ENCODE results near the gene GGA3.
"Not testable (repeated sequence)": the region's sequence is repeated elsewhere in the genome, so short reads cannot be mapped to it uniquely, and the experiment has no call there.

Gene GGA3

DNA sequence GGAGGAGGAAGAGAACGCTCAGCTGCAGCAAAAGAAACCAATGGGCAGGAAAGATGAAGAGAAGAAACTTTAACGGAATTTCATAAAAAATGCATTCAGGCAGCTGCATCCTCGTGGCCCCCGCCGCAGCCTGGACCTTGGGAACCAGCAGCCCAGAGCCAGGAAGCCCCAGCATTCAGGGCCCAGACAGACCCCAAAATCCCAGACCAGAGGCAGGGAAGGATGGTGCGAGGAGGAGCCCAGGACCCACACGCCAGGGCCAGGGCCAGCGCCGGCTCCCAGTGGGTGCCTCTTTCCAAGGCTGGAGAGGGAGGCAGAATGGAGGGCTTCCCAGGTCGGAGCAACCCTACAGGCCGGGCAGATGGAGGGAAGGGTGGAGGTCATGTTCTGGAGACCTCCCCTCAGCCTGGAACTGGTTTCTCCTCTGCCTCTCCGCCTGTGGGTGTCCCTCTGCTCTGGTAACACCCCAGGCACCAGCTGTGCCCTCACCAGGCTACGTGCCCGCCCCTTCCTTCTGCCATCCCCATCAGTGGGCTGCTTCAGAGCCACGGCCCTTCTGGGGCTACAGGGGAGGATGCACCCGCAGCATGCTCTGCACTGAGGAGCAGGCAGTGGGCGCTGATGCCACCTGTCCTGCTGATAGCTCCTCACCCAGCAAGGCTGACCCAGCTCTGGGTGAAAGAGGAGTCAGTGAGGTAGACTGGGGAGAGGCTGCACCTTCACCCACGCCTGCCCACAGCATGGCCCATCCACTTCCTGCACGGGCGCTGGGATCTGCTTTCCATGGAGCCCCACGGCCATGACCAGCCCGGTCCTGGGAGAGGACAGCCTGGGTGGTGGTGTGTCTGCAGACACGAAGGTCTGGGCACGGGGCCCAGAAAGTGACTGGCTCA, 10.8 kb upstream of the GGA3 start:
- DNase-seq: peak; percentile 62

DNA sequence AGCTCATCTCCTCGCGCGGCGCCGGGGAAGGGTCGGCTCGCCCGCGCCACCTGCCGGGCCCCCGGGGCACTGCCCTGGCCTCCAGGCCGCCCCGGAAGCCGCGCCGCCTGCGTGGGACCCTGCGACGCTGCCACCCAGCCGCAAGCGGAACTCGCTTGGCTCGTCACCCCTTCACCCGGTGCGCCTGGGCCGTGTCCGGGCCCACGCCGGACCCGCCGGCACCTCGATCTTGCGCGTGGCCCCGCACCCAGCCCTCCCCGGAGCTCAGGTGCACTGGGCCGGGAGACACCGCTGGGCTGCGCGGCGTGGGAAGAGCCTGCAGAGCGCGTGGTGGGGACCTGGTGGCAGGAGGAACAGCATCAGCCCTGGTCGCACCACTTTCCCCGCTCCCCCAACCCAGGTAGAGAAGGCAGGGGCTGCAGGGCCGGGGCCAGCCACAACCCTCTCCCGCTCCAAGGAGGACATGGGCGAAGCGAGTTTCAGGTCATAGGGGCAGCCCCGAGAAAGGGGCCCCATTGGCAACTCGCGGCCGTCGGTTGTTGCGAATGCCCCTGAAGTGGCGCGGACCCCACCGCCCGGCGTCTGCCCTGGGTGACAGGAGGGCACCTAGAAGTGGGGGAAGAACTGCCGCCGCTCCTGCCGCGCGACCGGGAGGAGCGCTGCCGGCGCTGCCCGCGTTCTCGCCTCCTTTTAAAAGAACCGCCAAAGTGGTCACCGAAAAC, 10.0 kb upstream of the GGA3 start:
- DNase-seq: peak; percentile 95

DNA sequence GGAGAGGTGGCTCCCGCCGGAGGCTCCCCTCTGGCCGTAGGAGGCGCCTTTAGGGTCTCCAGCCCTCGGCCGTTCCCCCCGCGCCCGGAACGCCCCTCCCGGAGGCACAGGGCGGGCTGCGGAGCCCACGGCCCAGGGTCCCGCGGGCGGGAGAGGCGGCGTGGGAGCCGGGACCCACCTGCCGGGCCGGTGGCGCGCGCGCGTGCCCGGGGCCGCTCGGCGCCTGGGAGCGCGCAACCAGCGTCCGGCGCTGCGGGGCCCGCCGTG, 9.5 kb upstream of the GGA3 start, which contains the start of gene MIF4GD:
MIF4GD (minus strand) TSS at position 266 of the 267 bp plus-strand sequence. CDS start 1,036 bp downstream, outside the sequence.
- DNase-seq: no peak

DNA sequence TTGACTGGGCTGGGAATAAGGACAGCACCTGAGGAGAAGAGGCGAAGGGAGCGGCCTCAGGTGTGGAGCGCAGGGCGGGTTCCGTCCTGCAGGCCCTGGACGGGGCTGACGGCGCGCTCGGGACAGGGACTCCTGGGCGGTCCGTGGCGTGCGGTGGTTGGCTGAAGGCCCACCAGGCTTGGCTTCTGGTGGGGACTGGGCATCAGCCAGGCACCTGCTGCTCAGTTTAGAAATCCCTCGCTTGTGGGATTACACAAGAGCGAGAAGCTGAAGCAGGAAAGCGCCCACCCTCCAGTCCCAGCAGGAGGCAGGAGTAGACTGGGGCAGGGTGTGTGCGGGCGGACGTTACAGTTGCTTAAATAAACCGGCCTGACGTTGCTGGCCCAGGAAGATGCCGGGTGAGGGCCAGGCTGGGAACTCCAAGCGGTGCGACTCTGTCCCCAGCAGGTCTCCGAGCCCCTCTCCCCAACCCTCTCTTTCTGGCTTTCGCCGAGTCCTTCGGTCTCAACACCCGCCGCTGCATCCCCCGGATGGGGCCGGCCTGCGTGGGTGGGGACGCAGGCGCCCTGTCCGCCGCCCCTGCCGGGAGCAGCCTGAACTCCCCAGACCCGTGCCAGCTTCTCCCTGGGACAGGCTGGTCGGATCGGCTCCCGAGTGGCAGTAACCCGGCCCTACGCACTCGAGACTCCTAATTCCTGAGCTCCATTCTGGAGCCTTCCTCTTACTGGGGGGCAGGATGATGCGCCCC, 9.0 kb upstream of the GGA3 start:
- peak; percentile 89 for DNase-seq

DNA sequence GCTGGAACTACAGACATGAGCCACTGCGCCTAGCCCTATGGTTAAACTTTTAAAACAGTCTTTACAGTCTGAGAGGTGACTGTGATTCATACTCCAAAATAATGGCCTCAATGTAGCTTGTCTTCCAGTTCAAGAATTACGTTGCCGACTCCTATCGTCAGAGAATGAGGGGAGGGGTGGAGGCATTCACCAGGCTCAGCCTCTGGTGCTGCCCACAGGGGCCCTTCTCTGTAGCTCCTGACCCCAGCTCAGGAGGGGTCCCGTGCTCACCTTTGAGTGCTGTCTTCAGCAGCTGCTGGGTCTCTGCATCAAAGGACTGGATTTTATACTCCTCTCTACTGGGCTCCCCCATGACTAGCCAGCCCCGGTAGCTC, 8.4 kb upstream of the GGA3 start:
- no peak for DNase-seq

DNA sequence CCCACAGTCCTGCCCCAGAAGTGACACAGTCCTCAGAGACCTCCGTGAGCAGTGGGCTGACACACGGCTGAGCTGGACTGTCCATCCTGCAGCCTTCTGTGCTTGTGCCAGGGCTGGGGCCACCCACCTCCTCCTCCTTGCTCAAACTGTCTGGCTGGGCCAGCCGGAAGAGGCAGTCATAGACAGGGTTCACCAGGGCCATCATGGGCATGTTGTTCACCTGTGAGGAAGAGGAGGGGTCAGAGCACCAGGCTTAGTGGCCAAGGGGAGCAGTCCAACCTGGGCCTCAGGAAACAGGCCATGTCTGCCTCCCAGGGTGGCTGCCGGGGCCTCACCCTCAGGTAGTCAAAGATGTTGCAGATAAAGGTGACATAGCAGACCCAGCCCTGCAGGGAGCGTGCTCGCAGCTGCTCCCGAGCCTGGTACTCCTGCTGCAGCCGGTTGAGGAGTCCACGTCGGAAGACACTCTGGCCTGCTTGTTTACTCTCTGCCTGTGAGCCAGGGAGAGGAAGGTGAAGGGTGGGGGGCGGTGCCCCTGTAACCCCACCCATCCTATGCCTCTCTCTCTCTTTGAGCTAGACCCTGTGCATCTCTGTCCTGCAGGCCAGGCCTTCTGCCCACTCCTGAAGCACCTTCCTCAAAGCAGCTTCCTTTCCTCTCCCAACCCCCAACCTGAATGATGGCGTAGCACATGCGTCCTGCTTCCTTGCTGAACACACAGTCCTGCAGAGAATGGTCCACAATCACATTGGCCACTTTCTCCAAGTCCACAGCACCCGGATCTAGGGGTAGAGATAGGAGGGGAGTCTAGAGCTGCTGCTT, 6.2 kb upstream of the GGA3 start:
- DNase-seq: no peak

DNA sequence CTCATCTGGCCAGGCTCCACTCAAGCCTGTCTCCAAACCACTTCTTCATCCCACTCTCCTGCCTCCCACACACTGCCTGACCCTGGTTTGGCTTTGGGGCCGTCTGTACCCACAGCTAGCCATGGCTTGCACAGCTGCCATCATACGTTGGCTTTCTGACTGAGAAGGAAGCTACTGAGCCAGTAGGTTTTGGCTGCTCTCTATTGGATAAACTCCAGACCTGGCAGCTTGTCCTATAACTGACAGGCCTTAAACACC, 5.7 kb upstream of the GGA3 start:
- DNase-seq: no peak

DNA sequence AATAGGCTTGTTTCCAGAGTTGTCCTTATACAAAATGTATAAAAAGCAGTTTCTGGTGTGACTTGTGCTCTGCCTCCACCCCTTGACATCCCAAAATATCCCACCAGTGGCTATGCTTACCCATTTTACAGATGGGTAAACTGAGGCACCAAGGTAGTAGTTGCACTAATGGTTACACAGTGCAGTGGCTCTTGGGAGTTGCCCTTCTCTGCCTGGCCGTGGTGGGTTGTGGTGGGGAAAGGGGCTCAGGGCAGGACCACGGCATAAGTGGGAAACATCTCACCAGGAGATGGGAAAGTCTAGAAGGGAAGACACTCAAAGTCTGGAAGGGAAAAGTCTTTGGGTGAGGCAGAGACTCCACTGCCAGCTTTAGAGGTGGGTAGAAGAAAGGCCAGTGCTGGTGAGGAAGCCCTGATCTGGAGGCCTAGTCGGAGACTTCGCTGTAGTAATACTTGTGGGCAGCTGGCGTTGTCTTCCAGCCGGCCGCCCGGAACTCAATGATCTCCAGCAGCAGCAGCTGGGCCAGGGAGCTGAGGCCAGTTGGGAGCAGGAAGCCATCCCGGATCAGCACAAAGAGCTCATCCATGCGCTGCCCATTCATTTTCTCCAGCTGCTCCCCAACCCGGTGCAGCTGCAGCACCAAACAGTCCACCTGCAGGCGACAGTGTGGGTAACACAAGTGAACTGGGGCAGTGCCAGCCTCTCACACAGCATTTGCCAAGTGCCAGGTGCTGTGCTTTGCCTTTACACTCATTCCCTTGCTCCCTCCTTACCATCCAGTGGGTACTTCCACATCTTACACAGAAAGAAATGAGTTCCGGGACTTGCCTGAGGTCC, 5.1 kb upstream of the GGA3 start:
- no peak for DNase-seq

DNA sequence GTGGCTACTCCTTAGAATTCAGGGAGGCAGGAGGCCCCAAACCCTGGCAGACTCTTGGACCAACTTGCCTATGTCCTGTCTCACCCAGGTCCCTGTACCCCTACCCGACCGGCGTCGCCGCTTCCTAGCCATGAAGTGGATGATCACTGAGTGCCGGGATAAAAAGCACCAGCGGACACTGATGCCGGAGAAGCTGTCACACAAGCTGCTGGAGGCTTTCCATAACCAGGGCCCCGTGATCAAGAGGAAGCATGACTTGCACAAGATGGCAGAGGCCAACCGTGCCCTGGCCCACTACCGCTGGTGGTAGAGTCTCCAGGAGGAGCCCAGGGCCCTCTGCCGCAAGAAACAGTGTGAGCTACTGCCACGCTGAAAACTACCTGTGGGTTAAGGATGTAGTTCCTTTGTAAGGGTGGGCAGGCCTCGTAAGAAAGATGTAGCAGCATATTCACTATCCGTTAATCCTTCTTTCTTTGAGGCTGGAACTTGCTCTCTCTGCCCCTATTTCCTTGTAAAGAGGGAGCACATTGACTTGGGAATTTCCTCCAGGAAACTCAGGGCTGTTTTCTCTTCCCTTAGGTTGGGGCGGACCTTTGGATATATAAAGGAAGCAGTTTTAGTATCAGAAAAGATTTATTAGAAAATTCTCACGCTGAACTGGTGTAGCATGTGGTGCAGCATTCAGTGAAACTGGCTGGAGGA, 4.4 kb upstream of the GGA3 start:
- DNase-seq: no peak

DNA sequence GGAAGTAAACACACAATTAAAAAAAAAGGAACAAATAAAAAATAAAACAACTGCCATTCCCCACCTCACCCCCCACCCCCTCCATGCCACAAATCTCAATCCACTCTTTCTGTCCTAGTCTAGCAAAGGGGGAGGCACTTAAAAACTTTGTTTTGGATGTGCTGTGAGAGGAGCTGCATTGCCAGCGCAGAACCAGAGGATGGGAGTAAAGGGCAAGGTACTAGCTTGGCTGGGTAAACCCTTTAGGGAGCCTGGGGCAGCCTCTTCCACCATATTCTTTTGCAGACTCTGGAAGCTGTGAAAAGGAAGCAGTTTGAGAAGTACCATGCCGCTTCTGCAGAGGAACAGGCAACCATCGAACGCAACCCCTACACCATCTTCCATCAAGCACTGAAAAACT, 1.6 kb upstream of the GGA3 start:
- DNase-seq: no peak

DNA sequence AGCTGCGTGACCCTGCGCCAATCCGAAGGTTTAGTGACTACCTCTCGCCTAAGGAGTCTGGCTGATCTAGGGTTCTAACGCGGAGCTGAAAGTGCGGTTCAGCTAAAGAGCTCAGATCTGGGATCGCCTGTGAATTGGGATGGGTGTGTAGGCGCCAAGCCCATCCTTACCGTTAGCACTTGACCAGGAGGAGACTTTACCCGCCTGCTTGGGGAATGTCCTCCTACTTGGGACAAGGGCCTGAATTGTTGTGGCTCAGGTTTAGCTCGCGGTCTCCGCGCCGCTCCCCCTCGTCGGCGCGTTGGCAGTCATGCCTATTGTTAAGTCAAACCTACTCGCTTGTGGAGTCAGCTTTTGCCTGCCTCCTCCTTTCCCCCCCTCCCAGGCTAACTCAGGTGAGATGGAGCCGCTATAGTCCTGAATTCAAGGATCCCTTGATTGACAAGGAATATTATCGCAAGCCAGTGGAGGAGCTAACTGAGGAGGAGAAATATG, 753 bp upstream of the GGA3 start:
- DNase-seq: no peak

DNA sequence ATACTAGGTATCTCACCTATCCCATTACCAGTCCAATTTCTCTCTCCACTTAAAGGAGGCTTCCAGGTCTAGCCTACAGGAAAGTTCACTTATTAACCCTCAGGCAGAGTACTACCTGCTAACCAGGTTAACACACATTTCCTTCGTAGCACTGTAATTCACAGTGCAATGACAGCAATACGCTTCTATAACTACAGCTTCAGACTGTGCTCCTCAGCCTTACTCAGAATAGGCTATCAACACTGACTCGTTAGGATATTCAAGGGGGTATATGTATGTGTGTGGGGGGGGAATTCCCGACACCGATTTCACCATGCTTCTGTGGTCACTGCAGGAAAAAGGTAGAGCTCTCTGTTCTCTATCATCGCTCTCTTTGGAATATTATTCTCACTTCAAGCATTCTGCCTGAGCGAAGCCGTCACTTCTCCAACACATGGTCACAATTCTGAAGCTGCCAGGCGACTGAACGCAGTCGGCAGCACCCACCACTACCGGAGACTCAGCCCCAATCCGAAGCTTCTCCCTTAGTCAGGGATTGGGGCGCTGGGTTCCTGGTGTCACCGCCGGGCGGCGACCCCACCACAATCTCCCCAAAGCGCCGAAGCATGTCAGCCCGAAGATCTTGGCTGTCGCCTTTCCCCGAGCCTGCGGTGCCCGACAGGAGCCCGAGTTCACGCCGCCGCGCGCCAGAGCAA, 618 bp downstream of the GGA3 start:
- no peak for DNase-seq

DNA sequence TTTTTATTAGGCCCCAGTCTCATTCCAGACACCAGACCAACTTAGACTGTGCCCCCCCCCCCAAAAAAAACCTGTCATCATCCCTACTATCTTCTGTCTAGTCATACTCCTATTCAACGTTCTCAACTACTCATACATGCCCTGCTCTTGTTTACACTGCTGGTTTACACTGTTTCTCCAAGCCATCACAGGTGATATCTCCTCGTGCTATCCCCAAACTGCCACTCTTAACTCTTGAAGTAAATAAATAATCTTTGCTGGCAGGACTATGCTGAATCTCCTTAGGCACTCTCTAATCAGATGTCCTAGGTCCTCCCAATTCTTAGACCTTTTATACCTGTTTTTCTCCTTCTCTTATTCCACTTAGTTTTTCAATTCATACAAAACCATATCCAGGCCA, 4.2 kb downstream of the GGA3 start:
- DNase-seq: not testable (repeated sequence)

DNA sequence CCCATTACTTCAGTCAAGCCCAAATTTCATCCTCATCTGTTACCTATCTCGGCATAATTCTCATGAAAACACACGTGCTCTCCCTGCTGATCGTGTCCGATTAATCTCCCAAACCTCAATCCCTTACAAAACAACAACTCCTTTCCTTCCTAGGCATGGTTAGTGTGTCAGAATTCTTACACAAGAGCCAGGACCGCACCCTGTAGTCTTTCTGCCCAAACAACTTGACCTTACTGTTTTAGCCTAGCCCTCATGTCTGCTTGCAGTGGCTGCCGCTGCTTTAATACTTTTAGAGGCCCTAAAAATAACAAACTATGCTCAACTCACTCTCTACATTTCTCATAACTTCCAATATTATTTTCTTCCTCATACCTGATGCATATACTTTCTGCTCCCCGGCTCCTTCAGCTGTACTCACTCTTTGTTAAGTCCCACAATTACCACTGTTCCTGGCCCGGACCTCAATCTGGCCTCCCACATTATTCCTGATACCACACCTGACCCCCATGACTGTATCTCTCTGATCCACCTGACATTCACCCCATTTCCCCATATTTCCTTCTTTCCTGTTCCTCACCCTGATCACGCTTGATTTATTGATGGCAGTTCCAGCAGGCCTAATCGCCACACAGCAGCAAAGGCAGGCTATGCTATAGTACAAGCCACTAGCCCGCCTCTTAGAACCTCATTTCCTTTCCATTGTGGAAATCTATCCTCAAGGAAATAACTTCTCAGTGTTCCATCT, 5.3 kb downstream of the GGA3 start:
- DNase-seq: not testable (repeated sequence)

DNA sequence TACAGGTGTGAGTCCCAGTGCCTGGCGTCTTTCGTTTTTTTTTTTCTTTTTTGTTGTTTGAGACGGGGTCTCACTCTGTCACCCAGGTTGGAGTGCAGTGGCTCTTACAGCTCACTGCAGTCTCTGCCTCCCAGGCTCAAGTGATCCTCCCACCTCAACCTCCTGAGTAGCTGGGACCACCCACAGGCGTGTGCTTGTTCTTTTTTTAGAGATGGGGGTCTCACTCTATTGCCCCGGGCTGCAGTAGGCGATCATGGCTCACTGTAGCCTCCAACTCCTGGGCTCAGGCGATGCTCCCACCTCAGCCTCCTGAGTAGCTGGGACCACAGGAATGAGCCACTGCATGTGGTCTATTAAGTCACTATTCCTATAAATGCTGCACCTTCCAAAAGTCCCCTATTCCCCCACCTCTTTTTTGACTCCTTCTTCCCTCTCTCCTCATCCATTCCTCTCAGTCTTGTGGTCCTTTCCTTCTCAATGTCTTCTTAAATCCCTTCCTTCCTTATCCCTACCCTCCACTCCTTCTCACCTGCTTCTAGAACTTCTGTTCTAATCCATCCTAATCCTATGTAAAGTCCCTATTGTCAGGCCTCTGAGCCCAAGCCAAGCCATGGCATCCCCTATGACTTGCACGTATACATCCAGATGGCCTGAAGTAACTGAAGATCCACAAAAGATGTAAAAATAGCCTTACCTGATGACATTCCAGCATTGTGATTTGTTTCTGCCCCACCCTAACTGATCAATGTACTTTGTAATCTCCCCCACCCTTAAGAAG, 9.2 kb downstream of the GGA3 start:
- DNase-seq: no peak

DNA sequence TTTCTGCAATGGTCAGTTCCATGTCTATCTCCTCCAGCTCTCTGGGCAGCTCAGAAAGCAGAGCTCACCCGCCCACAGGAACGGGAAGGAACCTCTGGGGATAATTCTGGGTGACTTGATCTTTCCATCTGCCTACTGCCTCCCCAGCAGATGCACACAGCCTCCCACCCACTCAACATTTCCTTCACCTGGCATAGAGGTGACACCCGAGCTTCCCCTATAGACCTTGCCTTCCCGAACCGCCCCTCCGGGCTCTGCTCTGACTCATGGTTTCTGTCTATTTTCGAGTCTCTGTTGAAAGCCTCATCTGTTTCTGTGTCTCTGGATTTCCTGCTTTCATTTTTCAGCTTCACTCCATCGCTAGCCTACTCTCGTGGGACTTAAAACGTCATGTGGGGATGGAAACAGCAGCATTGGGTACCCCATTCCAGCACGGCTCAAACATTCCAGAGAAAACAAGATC, 11.4 kb downstream of the GGA3 start:
- peak; percentile 86 for DNase-seq

DNA sequence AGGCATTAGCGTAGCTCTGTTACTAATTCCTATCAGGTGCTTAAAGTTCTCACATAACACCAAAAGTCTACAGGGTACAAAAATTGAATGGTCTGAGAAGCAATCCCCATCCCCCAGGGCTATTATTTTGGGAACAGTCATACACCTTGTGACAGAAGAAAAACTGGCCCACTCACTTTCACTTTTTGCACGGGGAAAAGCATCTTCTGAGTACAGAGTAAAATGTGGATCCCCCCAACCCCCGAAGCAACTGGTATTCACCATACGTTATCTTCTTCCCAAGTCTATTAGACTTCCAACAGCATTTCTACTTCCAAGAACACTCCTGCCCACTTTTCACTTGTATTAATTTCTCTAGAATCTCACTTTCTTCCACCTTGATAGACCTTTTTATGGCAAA, 11.8 kb downstream of the GGA3 start:
- DNase-seq: no peak

DNA sequence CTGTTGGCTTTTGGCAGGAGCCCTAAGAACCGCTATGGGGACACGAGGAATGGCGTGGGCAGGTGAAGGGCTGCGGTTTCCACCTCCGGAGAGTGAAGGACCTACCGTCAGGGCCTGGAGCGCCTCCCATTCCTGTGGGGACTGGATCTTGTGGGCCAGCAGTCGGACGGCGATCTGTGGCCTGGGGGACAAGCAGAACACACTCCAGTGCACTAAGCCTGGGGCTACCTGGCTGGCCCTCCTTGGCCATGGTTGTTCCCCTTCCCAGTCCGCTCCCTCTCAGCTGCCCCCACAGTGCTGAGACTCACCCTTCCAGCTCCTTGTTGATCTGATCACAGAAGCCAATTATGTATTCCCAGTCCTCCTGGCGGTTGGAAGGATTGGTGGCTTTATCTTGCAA, 15.0 kb downstream of the GGA3 start:
- DNase-seq: no peak

DNA sequence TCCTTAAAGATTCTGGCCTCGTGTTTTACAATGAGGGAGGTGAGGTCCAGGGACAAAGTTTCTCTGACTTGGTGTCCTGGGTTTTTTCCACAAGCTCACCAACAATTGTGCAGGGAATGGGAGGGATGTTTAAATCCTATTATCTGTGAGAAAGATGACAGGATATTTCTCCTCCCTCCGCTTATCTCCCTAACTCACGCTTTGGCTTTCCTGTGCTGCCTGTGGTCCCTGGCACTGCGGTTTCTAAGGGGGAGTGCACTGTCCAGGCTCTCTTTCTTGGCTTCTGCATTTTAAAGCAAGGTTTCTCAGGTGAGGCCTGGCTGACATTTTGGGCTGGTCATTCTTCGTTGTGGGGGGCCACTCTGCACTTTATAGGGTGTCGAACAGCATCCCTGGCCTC, 16.4 kb downstream of the GGA3 start:
- DNase-seq: no peak
